ENCODE results near the gene PPP2R5D. TPM values are rescaled to one million over a fixed set of nuclear protein-coding genes. Genes with fewer than 3 reads are reported as not detected.

PPP2R5D gene
- total and polyA plus RNA-seq, 9 of the 15 experiments (the other 6 are each of a cell fraction or from before 2014, with no cell fraction given) = 1.3 to 96.1 (median 38.4) TPM

DNA sequence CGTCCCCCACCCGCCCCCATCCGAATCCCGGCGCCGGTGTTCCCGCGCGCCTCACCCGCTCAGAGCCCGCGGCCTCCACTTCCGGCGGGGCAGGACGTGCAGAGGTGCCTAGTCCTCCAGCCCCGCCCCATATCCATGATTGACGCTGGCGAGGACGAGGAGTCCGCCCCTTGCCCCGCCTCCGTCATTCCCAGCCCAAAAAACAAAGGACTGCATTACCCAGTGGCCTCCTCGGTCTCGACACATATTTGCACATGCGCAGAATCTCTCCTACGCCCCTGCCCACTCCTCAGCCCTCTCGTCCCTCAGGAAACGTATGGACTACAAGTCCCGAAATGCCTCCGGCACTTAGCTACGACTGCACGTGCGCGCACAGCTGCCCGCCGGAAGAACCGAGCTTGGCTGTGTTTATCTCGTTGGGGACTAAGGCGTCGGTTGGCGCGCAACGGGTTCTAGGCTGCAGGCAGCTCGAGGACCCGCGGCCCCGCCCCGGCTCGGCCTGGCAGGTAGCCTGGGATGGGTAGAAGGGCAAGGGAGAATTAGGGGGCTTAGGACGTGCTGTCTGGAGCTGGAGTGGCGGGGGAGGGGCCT lies 29.6 kb downstream of the PPP2R5D start, which contains the start of the genes KLHDC3 and MEA1 (continued):
- TF ChIP-seq NCOA2 (IDR thresholded peaks at IDR 0.05; ENCODE audit: partially characterized antibody in 2 of 2) (no peak), XRCC3 (IDR thresholded peaks at IDR 0.05) (no peak), ELF2 (CRISPR knock-in tag; IDR thresholded peaks at IDR 0.05) (no peak), TEAD4 (IDR thresholded peaks at IDR 0.05; ENCODE audit: low read length) (peak; percentile 35; the same call in 1 of the 2 replicates), TEAD4 (CRISPR knock-in tag; IDR thresholded peaks at IDR 0.05; ENCODE audit: borderline replicate concordance) (no peak), KLF10 (CRISPR knock-in tag; IDR thresholded peaks at IDR 0.05) (no peak), STAT5A (IDR thresholded peaks at IDR 0.05; ENCODE audit: borderline replicate concordance, low read length) (no peak), KAT2B (IDR thresholded peaks at IDR 0.05; ENCODE audit: low read depth, low read length) (no peak), XRCC5 (IDR thresholded peaks at IDR 0.05; ENCODE audit: low read depth, low read length) (no peak), TAF7 (tag; IDR thresholded peaks at IDR 0.05) (no peak), MBD2 (IDR thresholded peaks at IDR 0.05; ENCODE audit: borderline replicate concordance, low read depth) (peak; percentile 46; the same call in 1 of the 2 replicates), KDM1A (IDR thresholded peaks at IDR 0.05) (no peak), ZBED1 (IDR thresholded peaks at IDR 0.05) (no peak), KHSRP (IDR thresholded peaks at IDR 0.05) (no peak), ZNF217 (CRISPR knock-in tag; IDR thresholded peaks at IDR 0.05) (no peak)
- TF ChIP-seq, protein P1, sequence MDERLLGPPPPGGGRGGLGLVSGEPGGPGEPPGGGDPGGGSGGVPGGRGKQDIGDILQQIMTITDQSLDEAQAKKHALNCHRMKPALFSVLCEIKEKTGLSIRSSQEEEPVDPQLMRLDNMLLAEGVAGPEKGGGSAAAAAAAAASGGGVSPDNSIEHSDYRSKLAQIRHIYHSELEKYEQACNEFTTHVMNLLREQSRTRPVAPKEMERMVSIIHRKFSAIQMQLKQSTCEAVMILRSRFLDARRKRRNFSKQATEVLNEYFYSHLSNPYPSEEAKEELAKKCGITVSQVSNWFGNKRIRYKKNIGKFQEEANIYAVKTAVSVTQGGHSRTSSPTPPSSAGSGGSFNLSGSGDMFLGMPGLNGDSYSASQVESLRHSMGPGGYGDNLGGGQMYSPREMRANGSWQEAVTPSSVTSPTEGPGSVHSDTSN (CRISPR knock-in tag; IDR thresholded peaks at IDR 0.05; ENCODE audit: low read depth) = peak; percentile 95
- TF ChIP-seq, protein P1 (tag; conservative IDR thresholded peaks at IDR 0.05; ENCODE audit: low read depth) = peak; percentile 98
- TF ChIP-seq, protein P2, sequence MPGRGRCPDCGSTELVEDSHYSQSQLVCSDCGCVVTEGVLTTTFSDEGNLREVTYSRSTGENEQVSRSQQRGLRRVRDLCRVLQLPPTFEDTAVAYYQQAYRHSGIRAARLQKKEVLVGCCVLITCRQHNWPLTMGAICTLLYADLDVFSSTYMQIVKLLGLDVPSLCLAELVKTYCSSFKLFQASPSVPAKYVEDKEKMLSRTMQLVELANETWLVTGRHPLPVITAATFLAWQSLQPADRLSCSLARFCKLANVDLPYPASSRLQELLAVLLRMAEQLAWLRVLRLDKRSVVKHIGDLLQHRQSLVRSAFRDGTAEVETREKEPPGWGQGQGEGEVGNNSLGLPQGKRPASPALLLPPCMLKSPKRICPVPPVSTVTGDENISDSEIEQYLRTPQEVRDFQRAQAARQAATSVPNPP (IDR thresholded peaks at IDR 0.05; ENCODE audit: borderline replicate concordance, insufficient read depth, insufficient read length) = no peak
- TF ChIP-seq, protein P3, sequence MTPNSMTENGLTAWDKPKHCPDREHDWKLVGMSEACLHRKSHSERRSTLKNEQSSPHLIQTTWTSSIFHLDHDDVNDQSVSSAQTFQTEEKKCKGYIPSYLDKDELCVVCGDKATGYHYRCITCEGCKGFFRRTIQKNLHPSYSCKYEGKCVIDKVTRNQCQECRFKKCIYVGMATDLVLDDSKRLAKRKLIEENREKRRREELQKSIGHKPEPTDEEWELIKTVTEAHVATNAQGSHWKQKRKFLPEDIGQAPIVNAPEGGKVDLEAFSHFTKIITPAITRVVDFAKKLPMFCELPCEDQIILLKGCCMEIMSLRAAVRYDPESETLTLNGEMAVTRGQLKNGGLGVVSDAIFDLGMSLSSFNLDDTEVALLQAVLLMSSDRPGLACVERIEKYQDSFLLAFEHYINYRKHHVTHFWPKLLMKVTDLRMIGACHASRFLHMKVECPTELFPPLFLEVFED (CRISPR knock-in tag; conservative IDR thresholded peaks at IDR 0.05) = no peak
- TF ChIP-seq, protein P4, sequence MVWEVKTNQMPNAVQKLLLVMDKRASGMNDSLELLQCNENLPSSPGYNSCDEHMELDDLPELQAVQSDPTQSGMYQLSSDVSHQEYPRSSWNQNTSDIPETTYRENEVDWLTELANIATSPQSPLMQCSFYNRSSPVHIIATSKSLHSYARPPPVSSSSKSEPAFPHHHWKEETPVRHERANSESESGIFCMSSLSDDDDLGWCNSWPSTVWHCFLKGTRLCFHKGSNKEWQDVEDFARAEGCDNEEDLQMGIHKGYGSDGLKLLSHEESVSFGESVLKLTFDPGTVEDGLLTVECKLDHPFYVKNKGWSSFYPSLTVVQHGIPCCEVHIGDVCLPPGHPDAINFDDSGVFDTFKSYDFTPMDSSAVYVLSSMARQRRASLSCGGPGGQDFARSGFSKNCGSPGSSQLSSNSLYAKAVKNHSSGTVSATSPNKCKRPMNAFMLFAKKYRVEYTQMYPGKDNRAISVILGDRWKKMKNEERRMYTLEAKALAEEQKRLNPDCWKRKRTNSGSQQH (CRISPR knock-in tag; IDR thresholded peaks at IDR 0.05) = no peak

Data from K562 (cell line).